ENCODE data around the gene CELF3.

- TF ChIP-seq CTCF (IDR thresholded peaks at IDR 0.05) (no peak), POLR2A (IDR thresholded peaks at IDR 0.05) (no peak)
These were observed 30.0 kb downstream of the CELF3 start for GRCh38 chr1:151686561-151686960.

Data from heart left ventricle (tissue), 13 donors.